ENCODE results near the gene NEGR1.

Gene NEGR1

DNA sequence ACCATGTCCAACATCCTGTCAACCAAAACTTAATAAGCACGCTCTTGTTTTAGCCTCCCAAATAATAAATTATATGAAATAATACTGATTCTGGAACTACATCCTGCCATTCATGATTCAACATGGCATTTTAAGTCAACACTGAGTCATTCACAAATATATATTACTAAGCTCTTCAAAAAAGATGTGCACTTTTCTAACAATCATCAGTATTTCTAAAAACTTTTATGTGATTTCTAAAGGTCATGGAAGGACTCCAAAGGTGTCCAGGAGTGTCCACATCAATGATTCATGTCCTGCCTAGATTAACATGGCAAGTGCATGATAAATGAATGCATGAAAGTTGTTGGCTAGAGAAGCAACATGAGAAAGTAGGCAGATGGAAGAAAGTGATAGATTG lies 51.6 kb downstream of the NEGR1 start:
- no peak for DNase-seq (ENCODE audit: low read depth)

DNA sequence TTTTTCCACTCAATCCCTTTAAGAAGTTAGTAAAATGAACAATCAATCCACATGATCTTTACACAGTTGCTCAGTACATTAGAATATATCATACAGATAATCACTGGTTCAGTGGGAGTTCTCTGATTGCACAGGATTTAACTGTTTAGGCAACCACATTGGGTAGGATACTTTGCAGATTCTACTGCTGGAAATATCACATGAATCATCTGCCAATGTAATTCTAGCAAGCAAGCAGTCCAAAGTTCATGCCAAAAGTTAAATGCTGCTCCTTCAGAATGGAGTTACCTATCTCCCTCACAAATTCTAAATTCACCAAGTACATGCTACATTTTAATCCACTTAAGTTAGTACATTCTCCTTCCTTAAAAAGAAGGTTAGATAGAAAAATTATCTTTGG lies 52.4 kb downstream of the NEGR1 start:
- DNase-seq (ENCODE audit: low read depth) = no peak

DNA sequence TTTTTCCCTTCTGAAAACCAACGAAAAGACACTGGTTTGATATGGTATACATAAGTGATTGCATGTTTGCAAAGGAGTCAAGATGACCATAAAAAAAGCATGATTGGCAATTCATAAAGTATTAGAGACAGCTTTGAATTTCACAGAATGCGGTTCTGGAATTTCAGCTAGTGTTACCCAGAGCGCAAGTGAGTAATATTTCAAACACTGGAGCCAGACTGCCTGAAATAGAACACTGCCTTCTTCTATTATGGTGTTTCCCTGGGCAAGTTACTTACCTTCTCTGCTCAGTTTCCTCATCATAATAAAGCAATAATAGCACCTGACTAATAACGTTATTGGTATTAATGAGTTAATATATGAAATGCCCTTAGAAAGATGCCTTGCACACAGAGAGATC lies 54.7 kb downstream of the NEGR1 start:
- no peak for DNase-seq (ENCODE audit: low read depth)

DNA sequence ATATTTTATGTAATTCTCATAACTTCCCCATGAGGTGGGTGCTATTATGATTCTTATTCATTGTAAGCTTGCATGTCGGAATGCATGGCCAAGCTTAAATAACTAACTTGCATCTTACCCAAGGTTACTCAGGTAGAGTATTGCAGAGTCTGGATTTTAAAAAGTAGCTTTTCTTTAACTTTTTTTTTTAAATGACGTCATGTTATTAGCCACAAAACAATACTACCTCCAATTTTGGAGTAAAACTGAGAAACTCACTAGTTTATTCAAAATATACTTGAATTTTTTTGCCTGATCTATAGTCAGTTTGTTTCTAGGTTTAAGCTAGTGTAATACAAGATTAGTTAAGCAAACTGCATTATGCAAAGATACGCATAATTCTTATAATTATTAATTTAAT lies 57.8 kb downstream of the NEGR1 start:
- DNase-seq (ENCODE audit: low read depth) = no peak

DNA sequence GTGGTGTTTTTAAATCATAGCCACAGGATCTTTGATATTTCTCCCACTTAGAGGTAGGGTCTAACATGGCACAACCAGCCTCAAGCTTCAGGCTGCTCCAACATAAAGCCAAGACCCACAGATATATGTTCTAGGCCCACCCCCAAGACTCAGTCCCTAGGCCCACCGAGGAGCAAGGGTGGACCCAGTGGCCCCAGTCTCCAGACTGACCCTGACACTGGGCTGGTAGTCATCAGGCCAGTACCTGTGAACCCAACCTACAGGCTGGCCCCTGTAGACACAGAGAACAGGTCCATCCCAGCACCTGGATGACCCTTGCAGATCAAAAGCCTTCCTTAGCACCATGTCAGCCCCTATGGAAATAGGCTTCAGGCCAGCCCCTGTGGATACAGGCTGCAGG lies 60.5 kb downstream of the NEGR1 start:
- no peak for DNase-seq (ENCODE audit: low read depth)

DNA sequence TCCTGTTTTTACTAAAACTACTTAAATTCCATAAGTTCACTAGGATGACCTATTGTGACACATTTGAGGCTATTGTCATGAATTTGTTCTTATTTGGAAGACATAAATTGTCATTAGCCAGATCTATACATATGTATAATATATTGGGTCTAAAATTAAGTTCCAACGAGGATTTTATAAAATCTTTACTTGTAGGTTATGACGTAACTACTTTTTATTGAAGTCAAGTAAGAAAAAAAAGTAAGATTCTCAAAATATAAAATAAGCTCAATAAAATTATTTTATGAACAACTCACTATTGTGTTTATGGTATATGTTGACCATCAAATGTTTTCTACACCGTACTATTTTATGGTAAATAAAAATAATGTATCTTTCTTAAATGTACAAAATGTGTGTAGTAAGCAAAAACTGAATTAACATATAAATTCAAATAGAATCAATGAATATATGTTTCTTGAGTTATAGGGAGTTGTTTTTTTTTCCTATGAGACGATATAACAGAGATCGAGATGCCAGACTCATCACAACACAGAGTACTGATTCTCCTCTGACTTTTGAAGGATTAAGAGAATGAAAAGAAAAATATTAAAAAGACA lies 64.1 kb downstream of the NEGR1 start:
- DNase-seq (ENCODE audit: low read depth) = no peak

DNA sequence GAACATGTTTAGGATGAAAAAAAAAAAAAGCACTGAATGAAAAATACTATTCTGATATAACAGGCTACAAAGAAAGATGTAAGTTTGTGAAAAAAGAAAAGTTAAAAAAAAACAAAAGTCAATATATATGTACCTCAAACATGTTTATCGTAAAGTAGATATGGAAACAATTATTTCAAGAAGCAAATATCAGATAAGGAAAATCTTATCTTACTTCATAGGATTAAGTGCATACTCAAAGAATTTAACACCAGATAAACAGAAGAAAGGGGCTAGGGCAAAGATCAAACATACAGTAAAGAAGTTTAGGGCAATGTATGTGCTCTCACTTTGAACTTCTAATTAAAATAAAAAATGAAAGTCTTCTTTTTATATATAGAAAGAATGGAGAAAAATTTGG lies 75.3 kb downstream of the NEGR1 start:
- no peak for DNase-seq (ENCODE audit: low read depth)

DNA sequence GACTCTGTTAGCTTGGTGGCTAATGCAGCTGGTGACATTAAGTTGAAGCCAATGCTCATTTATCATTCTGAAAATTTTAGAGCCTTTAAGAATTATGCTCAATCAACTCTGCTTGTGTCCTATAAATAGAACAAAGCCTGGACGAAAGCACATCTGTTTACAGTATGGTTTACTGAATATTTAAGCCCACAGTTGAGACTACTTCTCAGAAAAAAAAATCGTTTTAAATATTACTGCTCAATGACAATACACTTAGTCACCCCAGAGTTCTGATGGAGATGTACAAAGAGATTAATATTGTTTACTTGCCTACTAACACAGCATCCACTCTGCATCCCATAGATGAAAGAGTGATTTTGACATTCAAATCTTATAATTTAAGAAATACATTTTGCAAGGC lies 79.6 kb downstream of the NEGR1 start:
- DNase-seq (ENCODE audit: low read depth) = no peak

DNA sequence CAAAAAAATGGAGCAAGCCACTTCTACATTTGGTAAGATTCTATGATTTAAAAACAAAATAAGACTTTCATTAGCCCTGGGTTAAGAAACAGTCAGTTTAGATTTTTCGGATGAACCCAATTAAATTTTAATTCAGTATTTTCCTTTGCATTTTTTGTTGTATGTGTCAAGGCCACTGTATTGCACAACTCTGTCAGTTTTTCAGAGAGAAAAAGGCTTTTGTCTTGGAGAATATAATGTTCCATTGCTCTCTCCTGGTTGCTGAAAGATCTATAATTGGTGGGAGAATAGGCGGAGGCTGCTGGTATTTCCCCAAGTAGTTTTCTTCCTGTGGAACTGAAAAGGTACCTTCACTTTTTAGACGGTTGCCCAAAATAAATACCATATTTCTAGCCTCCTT lies 84.6 kb downstream of the NEGR1 start:
- DNase-seq (ENCODE audit: low read depth) = no peak

DNA sequence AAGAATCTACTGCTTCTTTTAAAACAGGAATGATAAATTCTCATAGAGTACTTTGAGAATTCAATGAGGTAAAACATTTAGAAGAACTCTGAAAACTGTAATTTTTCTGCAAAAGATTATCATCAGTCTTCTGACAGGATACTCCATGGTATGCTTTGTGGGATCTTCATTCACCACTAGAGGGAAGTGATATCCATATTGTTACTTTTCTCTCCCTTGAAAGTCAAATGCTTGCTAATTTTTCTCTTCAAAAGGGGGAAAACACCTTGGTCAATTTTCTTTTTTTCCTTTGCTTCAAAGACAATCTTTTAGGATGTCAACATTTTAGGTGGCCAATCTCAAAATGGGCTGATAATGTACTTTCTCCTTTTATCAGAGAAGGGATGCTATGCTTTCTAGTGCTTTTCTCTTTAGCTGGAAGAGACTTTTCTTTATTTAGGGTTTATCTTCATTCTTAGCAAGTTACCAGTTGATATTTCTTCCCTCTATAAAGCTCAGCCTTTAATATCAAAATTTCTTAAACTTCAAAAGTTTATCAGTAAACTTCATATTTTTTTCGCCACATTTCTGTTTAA lies 95.5 kb downstream of the NEGR1 start:
- no peak for DNase-seq (ENCODE audit: low read depth)

DNA sequence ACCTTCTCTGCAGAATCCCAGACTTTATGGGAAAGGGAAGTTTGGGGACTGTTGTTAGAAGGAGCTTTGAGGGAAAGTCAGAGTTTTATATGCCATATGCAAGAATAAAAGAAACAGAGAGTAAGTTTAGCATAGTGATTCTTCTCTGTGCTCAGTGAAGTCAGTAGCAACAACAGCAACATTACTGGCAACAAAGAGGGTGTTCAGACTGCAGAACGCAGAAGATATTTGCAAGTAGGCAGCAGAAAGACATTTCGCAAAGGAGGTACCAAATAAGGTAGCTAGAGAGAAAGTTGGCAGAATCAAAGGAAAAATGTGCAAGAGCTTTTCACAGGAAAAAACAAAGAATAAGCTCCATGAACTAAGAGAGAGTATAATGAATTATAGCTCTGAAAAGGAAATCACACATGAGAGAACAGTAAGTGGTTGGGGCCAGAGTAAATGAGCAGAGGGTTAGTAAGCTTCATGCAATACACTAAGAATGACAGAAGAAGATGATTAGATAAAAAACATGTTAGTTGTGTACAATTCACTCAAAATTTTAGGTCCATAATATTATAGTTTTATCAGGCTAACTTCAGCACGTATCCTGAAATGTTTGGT lies 98.1 kb downstream of the NEGR1 start:
- DNase-seq (ENCODE audit: low read depth) = no peak

DNA sequence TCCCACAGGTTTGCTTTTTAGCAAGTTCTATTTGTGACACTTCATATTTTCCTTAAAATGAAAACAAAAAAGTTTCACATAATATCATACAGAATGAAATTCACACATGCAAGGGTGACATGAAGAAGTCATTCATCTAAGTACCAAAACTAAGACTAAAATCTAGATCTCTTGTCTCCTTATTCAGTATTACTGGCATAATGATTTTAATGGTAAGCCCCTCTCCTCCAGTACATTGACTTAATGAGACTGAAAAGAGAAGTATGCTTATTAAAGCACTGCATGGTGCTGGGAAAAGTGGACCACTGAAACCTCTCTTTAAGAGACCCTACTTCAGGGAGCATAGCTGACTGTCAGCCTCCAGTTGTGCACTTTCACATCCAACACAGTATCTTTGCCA lies 99.5 kb downstream of the NEGR1 start:
- DNase-seq (ENCODE audit: low read depth) = no peak

DNA sequence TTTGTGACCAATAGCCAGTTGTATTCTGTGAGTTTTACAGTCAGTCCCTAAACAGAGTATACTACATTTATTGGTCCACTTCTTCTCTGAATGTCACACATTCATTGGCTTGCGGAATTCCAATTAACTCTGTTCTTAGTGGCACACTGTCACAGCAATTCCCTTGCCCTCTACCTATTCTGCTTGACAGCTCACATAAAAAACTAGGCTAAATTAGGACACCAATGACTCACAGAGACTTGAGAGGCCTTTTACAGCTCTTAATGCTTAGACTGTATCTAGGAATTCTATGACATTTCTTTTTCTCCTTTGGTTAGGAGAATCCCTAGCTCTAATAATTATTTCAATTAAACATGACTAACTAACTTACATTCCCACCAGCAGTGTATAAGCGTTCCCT lies 104.1 kb downstream of the NEGR1 start:
- DNase-seq (ENCODE audit: low read depth) = no peak

DNA sequence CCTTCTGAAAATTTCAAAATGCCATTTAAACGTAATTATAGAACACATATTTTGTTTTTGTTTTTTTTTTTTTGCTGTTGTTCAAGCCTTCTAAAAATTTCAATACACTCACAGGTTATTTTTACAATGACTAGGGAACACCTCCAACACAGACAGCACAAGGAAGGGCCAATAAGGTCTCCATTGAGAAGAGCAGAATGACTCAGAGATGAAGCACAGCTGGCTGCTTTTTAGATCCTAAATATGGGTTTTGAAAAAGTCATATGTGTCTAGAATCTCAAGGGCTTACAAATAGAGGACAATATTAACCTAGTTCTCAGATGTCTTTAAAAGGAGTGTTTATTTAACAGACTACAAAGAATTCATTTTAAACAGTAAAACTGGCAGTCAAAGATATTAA lies 104.6 kb downstream of the NEGR1 start:
- DNase-seq (ENCODE audit: low read depth) = no peak

DNA sequence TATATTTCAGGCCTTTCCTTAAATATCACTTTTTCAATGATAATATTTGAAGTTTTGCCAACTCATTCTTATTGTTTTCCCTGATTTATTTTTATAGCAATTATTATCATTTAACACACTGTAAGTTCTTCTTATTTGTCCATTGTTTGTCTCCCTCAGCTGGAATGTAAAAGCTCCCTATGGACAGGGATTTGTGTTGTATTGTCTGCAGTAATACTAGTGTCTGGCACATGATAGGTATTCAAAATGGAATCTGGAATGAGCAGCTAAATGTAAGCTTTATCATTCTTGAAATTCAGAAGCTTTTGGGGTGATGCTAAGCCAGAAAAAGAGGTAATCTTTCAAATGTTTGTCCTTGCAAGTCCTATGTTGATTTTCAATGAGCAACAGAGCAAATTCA lies 112.1 kb downstream of the NEGR1 start:
- no peak for DNase-seq (ENCODE audit: low read depth)

DNA sequence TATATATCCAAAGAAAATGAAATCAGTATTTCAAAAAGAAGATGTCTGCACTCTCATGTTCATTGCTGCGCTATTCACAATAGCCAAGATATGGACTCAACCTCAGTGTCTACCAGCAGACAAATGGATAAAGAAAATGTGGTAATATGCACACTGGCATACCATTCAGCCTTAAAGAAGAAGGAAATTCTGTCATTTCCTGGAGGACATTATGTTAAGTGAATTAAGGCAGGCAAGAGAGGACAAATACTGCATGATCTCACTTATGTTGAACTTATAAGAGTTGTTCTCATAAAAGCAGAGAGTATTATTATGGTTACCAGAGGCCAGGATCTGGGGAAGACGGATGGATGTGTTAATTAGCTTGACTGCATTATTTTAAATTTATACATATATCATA lies 115.9 kb downstream of the NEGR1 start:
- no peak for DNase-seq (ENCODE audit: low read depth)

DNA sequence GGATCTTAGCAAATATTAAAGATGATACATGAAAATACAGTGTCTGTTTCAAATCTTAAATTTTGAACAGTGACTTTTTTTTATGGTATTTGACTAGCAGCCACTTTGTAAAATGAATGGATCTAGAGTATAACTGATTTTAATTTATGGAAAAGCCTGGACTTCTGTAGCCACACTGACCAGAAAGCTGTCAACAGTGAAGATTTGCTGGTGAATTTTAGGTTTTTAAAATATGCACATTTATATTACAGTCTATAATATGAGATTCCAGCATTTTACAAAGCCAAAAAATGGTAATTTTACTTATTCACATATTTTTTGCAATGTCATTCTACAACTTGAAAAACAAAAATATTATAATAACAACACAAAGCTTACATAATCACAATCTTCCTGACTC lies 131.8 kb downstream of the NEGR1 start:
- DNase-seq (ENCODE audit: low read depth) = no peak

DNA sequence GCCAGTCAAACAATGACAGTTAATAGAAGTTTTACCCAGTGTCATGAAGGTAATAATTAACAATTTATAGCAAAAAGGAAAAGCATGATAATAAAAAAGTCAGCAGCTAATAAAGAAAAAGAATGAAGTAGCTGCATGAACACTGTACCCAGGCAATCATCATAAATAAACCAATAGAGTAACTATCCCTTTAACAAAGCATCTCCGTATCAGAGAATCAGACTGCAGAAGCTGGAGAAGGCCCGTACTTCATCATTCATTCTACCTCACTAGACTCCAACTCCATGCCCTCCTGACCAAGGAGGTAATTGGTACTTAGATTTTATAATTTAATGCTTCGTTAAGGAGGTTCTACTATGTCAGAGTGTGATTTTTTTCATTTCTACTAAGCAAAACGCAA lies 140.5 kb downstream of the NEGR1 start:
- DNase-seq (ENCODE audit: low read depth) = no peak

DNA sequence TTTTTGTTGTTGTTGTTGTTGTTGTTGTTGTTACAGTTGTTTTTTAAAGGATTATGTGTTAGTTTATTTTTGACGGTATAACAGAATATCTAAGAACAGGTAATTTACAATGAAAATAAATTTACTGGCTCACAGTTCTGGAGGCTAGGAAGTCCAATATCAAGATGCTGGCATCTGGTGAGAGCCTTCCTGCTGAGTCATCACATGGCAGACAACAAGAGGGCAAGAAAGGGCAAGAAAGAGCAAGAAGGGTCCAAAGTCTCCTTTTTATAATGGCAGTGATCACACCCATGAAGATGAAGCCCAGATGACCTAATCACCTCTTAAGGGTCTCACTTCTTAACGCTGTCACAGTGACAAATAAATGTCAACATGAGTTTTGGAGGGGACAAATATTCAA lies 142.1 kb downstream of the NEGR1 start:
- no peak for DNase-seq (ENCODE audit: low read depth)

DNA sequence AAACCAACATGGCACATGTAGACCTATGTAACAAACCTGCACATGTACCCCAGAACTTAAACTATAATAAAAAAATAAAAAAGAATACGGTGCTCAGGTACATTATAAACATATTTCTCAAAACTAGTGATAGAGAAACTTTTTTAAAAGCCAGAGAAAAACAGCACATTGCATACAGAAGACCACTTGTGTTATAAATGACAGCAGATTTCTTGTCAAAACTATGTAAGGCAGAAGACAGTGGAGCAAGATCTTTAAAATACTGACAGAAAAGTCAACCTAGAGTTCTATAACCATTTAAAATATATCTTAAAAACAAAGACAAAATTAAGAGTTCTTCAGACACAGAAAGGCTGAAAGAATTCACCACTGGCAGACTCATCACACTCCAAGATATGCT lies 144.7 kb downstream of the NEGR1 start:
- DNase-seq (ENCODE audit: low read depth) = no peak

DNA sequence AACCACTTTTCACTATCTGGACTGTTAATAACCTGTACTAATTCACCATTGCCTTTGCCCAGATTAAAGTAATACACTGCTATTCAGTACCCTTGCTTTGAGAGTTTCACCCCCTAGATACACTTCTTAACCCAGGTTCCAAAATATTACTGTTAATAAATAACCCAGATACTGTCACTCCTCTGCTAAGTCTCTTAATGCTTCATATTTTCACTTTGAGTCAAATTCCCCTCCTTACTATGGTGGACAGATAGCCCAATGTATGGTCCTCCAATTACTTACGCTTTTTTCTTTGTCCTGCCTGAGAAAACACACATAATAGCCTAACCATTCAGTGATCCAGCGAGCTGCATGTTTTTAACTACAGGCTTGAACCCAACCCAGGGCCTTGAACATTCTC lies 152.5 kb downstream of the NEGR1 start:
- no peak for DNase-seq (ENCODE audit: low read depth)

DNA sequence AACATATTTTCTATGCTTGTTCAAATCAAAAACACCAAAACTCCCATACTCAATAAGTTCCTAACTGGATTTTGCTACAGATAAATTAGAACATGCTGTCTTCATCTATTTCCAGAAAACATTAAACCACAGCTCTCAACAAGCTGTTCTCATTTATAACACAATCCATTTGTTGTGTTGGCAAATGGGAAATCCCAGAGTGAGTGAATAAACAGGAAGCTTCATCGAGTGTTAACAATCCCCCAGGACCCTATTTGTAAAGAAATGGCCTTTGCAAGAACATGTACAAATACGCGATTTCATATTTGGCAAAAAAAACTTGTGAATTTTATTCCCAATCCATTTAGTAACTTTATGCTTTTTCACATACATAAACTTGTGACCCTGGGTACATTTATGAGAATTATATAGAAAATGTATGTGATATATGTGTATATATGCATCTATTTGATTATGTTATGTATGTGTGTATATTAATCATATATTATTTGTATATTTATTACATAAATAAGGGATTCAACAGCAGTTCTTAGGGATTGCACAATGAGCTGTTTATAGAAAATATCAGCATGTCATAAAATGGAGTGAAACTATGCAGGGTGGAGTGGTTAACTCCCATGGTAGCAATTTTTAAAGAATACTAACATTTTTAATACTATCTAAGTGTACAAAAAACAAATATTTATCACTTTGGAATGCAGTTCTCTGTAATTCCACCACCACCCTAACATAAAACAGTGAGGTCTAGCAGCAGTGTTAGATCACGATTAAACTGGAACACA lies 160.0 kb downstream of the NEGR1 start:
- no peak for DNase-seq (ENCODE audit: low read depth)

DNA sequence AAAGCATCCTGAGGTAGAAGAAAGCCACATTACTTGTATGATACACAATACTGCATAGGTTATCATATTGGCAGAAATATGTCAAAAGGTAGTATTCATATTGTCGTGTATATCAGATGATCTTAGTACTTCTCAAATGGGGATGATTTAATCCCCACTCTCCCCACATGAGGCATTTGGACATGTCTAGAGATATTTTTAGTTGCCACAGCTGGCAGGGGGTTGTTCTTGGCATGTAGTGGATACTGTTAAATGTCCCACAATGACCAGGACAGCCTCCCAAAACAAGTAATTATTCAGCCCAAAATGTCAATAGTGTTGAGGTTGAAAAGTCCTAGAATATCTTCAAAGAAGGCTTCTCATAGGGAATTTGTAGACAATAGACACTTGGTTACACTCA lies 162.8 kb downstream of the NEGR1 start:
- DNase-seq (ENCODE audit: low read depth) = no peak
